HepG2 (cell line): ENCODE measurements around the gene CD84. TPM values are rescaled to one million over a fixed set of nuclear protein-coding genes. Genes with fewer than 3 reads are reported as not detected.

Experiments
- ATAC-seq: fragments of 200-7000 bp; cut with Tn5 transposase; 3 replicates; pipeline ENCODE4 v1.9.1; 2020; ENCODE audit warnings: mild to moderate bottlenecking, moderate library complexity
- BruUV-seq: library from RNA; stranded (reverse); fragments of 400-500 nt; replicated peaks from 2 replicates; lab custom pipeline; 2021; lab: Mats Ljungman, UMichigan
- CTCF ChIA-PET: fragments of 300-600 bp; formaldehyde crosslinking; extraction: SDS; loops from one replicate; lab custom pipeline; 2021; ENCODE audit warnings: low total read pairs, inconsistent platforms, low intra/inter-chr PET ratio; lab: Yijun Ruan, JAX
- POLR2A ChIA-PET: fragments of 350-600 bp; sonication (Branson Sonifier 250); formaldehyde crosslinking; loops from one replicate; lab custom pipeline; 2020; ENCODE audit warnings: antibody characterized with exemption, inconsistent platforms; lab: Yijun Ruan, JAX
- DNase-seq: peaks from one replicate; pipeline ENCODE4 v3.0.0-alpha.2; 2015; ENCODE audit warnings: low spot score
- FAIRE-seq: peaks from 3 replicates; lab custom pipeline; 2011; peaks lifted over from hg19 to GRCh38; lab: Jason Lieb, UNC
- H2AFZ ChIP-seq: one replicate; pipeline ENCODE4 v1.6.1; 2011; ENCODE audit warnings: low read length, inconsistent platforms
- H3K27ac ChIP-seq: fragments of 300-600 bp; 3 replicates; pipeline ENCODE4 v1.8.0; 2011; ENCODE audit warnings: mixed run types, mild to moderate bottlenecking, mixed read lengths, low read length, inconsistent platforms; ENCODE audit not compliant: insufficient read depth; ENCODE audit errors: extremely low read length
- H3K27me3 ChIP-seq, 2 experiments: fragments of 200-600 bp in 1 of 2; 2 replicates in 1 of 2; 3 replicates in 1 of 2; pipeline versions ENCODE4 v1.6.0 to v1.8.0; 2011; ENCODE audit warnings: low read length in 2 of 2, mild to moderate bottlenecking in 2 of 2, moderate library complexity in 2 of 2, inconsistent platforms in 1 of 2; ENCODE audit not compliant: insufficient read depth in 2 of 2, control insufficient read depth in 1 of 2
- H3K36me3 ChIP-seq, 2 experiments: fragments of 200-600 bp in 1 of 2; replicated peaks in 1 of 2; 2 replicates in 1 of 2; 3 replicates in 1 of 2; pipeline versions ENCODE4 v1.5.1 to v1.8.0; 2011; ENCODE audit warnings: low read length in 2 of 2, inconsistent platforms in 1 of 2; ENCODE audit not compliant: insufficient read depth in 2 of 2, control insufficient read depth in 1 of 2
- H3K4me1 ChIP-seq: 2 replicates; pipeline ENCODE4 v1.5.1; 2012; ENCODE audit warnings: low read length, inconsistent platforms; ENCODE audit not compliant: insufficient read depth
- H3K4me2 ChIP-seq: 2 replicates; pipeline ENCODE4 v1.6.0; 2011; ENCODE audit warnings: low read depth, low read length, inconsistent platforms
- H3K4me3 ChIP-seq, 3 experiments: fragments of 200-600 bp in 1 of 3; sonication (generic), shearing (Covaris generic) in 1 of 3; replicated peaks in 1 of 3; 2 replicates each; pipeline ENCODE4 v1.5.1; 2011 to 2016; ENCODE audit warnings: low read length in 3 of 3, inconsistent platforms in 2 of 3, low read depth in 2 of 3, mild to moderate bottlenecking in 2 of 3, control low read depth in 1 of 3, mixed read lengths in 1 of 3; ENCODE audit not compliant: insufficient read depth in 1 of 3
- H3K79me2 ChIP-seq: one replicate; pipeline ENCODE4 v1.6.1; 2011; ENCODE audit warnings: low read length, inconsistent platforms; ENCODE audit not compliant: insufficient read depth
- H3K9ac ChIP-seq: 2 replicates; pipeline ENCODE4 v1.6.0; 2011; ENCODE audit warnings: mild to moderate bottlenecking, low read depth, low read length, inconsistent platforms; ENCODE audit not compliant: insufficient read depth
- H3K9me3 ChIP-seq: 2 replicates; pipeline ENCODE4 v1.5.1; 2012; ENCODE audit warnings: mild to moderate bottlenecking, low read length
- H4K20me1 ChIP-seq: 2 replicates; pipeline ENCODE4 v1.6.0; 2011; ENCODE audit warnings: inconsistent platforms, mild to moderate bottlenecking, low read length, moderate library complexity; ENCODE audit not compliant: insufficient read depth
- BORCS8-MEF2B ChIP-seq: sonication (generic); formaldehyde crosslinking; IDR thresholded peaks from 2 replicates; pipeline ENCODE4 v1.8.0; 2022; ENCODE audit warnings: mild to moderate bottlenecking, missing genetic modification reagents
- MAFK ChIP-seq, 2 experiments: IDR thresholded peaks in 1 of 2; conservative IDR thresholded peaks in 1 of 2; 2 replicates each; pipeline ENCODE4 v1.6.1; 2011; ENCODE audit warnings: improper control_type of control experiment in 2 of 2, low read length in 2 of 2
- MLLT10 ChIP-seq: sonication (generic); formaldehyde crosslinking; IDR thresholded peaks from 2 replicates; pipeline ENCODE4 v1.4.0; 2020; ENCODE audit warnings: missing genetic modification reagents
- NFE2L1 ChIP-seq: sonication (generic); formaldehyde crosslinking; IDR thresholded peaks from 2 replicates; pipeline ENCODE4 v1.4.0; 2020; ENCODE audit warnings: missing genetic modification reagents, mild to moderate bottlenecking, borderline replicate concordance
- TARDBP ChIP-seq: sonication (generic); formaldehyde crosslinking; IDR thresholded peaks from 2 replicates; pipeline ENCODE4 v1.8.0; 2022; ENCODE audit warnings: mild to moderate bottlenecking, missing genetic modification reagents
- ZNF44 ChIP-seq: sonication (generic); formaldehyde crosslinking; IDR thresholded peaks from 2 replicates; pipeline ENCODE4 v1.5.1; 2020; ENCODE audit warnings: mild to moderate bottlenecking, missing genetic modification reagents
- ZNF564 ChIP-seq: sonication (generic); formaldehyde crosslinking; IDR thresholded peaks from 2 replicates; pipeline ENCODE4 v1.8.1; 2023; ENCODE audit warnings: mild to moderate bottlenecking, missing genetic modification reagents
- ZNF597 ChIP-seq: sonication (generic); formaldehyde crosslinking; IDR thresholded peaks from 2 replicates; pipeline ENCODE4 v1.5.0; 2020; ENCODE audit warnings: missing genetic modification reagents
- ZNF816 ChIP-seq: sonication (generic); formaldehyde crosslinking; IDR thresholded peaks from 2 replicates; pipeline ENCODE4 v1.8.0; 2022; ENCODE audit warnings: missing genetic modification reagents, mild to moderate bottlenecking, borderline replicate concordance
- ZNF839 ChIP-seq: sonication (generic); formaldehyde crosslinking; IDR thresholded peaks from 2 replicates; pipeline ENCODE4 v1.4.0; 2020; ENCODE audit warnings: missing genetic modification reagents, mild to moderate bottlenecking, borderline replicate concordance
- WGBS: methylation state at CpG from one replicate; pipeline ENCODE4 v1.1.6; 2017; ENCODE audit warnings: low lambda C conversion rate; 5-methylcytosine and 5-hydroxymethylcytosine counted together
- in situ Hi-C: cut with HindIII; loops from 2 replicates; pipeline ENCODE4 v1.10.0; 2017; ENCODE audit warnings: low pct_unique_long_range_greater_than_20kb; ENCODE audit not compliant: extremely low pct_ligation_motif_present
- intact Hi-C: fragments of 100-400 bp; cut with micrococcal nuclease; formaldehyde crosslinking; loops from one replicate; pipeline ENCODE4 v1.10.0; 2022; ENCODE audit not compliant: unreplicated experiment
- polyA plus RNA-seq, 8 experiments: library from polyadenylated mRNA; depleted of rRNA in 3 of 8; stranded (reverse) in 7 of 8; unstranded in 1 of 8; fragments of >200 nt; fragmentation: Illumina TruSeq in 4 of 8; extraction: Trizol in 4 of 8; gene quantifications; 2 replicates each; pipeline versions ENCODE4 v1.2.1 to v1.2.3, GENCODE V29; 2011 to 2016; ENCODE audit warnings: low read depth in 4 of 8, missing spikeins in 1 of 8, mixed read lengths in 1 of 8; ENCODE audit not compliant: insufficient read depth in 1 of 8
- total RNA-seq, 5 experiments: library from RNA; depleted of rRNA; stranded (reverse); fragments of >200 nt; fragmentation: Illumina TruSeq; extraction: Trizol; gene quantifications; 2 replicates each; pipeline ENCODE4 v1.2.3, GENCODE V29; 2016; ENCODE audit warnings: low read depth in 1 of 5
- TF ChIP-seq, protein P1 (sequence below): sonication (generic); formaldehyde crosslinking; conservative IDR thresholded peaks from 2 replicates; pipeline ENCODE4 v1.4.0; 2020; ENCODE audit warnings: missing genetic modification reagents
- TF ChIP-seq, protein P2 (sequence below): sonication (generic); formaldehyde crosslinking; IDR thresholded peaks from 2 replicates; pipeline ENCODE4 v1.5.0; 2020; ENCODE audit warnings: mild to moderate bottlenecking, missing genetic modification reagents, borderline replicate concordance

The CD84 gene
- total and polyA plus RNA-seq, 2 of the 13 experiments (the other 11 are each of a cell fraction or from before 2014, with no cell fraction given) = not detected

DNA sequence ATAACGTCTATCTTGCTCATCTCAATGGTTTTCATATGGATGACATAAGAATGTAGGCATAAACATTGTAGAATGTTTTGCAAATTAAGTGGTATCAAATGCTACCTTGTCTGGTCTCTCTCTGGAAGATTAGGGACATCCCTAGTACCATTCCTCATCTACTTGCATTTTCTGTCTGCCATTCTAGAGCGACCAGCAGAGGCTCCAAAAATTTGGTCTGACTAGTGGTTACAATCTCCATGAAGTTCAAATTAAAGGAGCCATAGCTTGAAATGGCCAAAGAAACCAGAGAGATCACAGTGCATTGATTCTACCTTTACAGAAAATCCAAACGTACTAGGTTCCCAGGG lies 1.1 kb downstream of the CD84 start:
- ATAC-seq (no peak), FAIRE-seq (no peak), DNase-seq (no peak)
- in situ Hi-C loops (no loop called here), intact Hi-C loops (no loop called here)
- no peaks in the 10 kb centered on the region for H3K9me3 ChIP-seq
- no peak overlapping the region for H3K4me2 ChIP-seq
- CTCF ChIA-PET = no interaction called here
- H3K36me3 ChIP-seq = no peaks in the 10 kb centered on the region
- TF ChIP-seq ZNF816 (no peak), BORCS8-MEF2B (no peak), MAFK (conservative IDR thresholded peaks at IDR 0.05 in 1 of 2, IDR thresholded peaks at IDR 0.05 in 1 of 2; ENCODE audit: low read length in 2 of 2) (no peak), ZNF597 (no peak), NFE2L1 (CRISPR knock-in tag) (no peak), MLLT10 (CRISPR knock-in tag) (no peak), ZNF44 (CRISPR knock-in tag) (no peak), ZNF839 (CRISPR knock-in tag) (no peak), TARDBP (CRISPR knock-in tag) (no peak), ZNF564 (CRISPR knock-in tag) (no peak)
- TF ChIP-seq, protein P1, sequence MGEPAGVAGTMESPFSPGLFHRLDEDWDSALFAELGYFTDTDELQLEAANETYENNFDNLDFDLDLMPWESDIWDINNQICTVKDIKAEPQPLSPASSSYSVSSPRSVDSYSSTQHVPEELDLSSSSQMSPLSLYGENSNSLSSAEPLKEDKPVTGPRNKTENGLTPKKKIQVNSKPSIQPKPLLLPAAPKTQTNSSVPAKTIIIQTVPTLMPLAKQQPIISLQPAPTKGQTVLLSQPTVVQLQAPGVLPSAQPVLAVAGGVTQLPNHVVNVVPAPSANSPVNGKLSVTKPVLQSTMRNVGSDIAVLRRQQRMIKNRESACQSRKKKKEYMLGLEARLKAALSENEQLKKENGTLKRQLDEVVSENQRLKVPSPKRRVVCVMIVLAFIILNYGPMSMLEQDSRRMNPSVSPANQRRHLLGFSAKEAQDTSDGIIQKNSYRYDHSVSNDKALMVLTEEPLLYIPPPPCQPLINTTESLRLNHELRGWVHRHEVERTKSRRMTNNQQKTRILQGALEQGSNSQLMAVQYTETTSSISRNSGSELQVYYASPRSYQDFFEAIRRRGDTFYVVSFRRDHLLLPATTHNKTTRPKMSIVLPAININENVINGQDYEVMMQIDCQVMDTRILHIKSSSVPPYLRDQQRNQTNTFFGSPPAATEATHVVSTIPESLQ = no peak
- TF ChIP-seq, protein P2, sequence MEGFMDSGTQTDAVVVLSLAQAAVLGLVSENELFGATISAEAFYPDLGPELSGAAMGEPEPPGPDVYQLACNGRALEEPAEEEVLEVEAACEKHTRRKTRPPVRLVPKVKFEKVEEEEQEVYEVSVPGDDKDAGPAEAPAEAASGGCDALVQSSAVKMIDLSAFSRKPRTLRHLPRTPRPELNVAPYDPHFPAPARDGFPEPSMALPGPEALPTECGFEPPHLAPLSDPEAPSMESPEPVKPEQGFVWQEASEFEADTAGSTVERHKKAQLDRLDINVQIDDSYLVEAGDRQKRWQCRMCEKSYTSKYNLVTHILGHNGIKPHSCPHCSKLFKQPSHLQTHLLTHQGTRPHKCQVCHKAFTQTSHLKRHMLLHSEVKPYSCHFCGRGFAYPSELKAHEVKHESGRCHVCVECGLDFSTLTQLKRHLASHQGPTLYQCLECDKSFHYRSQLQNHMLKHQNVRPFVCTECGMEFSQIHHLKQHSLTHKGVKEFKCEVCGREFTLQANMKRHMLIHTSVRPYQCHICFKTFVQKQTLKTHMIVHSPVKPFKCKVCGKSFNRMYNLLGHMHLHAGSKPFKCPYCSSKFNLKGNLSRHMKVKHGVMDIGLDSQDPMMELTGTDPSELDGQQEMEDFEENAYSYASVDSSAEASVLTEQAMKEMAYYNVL (CRISPR knock-in tag) = no peak
- H3K27ac ChIP-seq = no peak overlapping the region
- POLR2A ChIA-PET = no interaction called here
- no peaks in the 10 kb centered on the region for H3K79me2 ChIP-seq
- H3K4me3 ChIP-seq = no peak overlapping the region
- 13% methylated on average over 3 of the region's 3 CpGs for WGBS
- H3K27me3 ChIP-seq = no peaks in the 10 kb centered on the region
- H4K20me1 ChIP-seq = no peaks in the 10 kb centered on the region
- peaks cover 7% of the 10 kb centered on the region; the same call in 1 of the 2 replicates for H3K4me1 ChIP-seq
- no peak overlapping the region for H3K9ac ChIP-seq
- BruUV-seq = no TSS peak
- no peak overlapping the region for H2AFZ ChIP-seq
